GM12878 (cell line): ENCODE measurements around the gene NUMB. TPM values are rescaled to one million over a fixed set of nuclear protein-coding genes. Genes with fewer than 3 reads are reported as not detected.
A peak's percentile ranks its signal among the peaks of the same experiment; 100 is the strongest.
"Not testable (repeated sequence)": the region's sequence is repeated elsewhere in the genome, so short reads cannot be mapped to it uniquely, and the experiment has no call there.

Experiments
- ATAC-seq: fragments of 200-7000 bp; cut with Tn5 transposase; 3 replicates; pipeline ENCODE4 v1.9.1; 2020; ENCODE audit warnings: mild to moderate bottlenecking, moderate library complexity
- BruUV-seq: library from RNA; stranded (reverse); fragments of 400-500 nt; replicated peaks from 2 replicates; lab custom pipeline; 2021; lab: Mats Ljungman, UMichigan
- CTCF ChIA-PET: fragments of 300-600 bp; sonication (Branson Sonifier 250); formaldehyde crosslinking; extraction: SDS; loops from one replicate; lab custom pipeline; 2021; ENCODE audit warnings: inconsistent platforms; lab: Yijun Ruan, JAX
- POLR2A ChIA-PET: fragments of 350-600 bp; formaldehyde crosslinking; extraction: SDS; loops from one replicate; lab custom pipeline; 2021; ENCODE audit warnings: inconsistent platforms; lab: Charles Lee
- RAD21 ChIA-PET: fragments of 300-600 bp; sonication (Branson Sonifier 250); formaldehyde crosslinking; loops from one replicate; lab custom pipeline; 2023; ENCODE audit warnings: antibody characterized with exemption; ENCODE audit not compliant: unreplicated experiment; lab: Charles Lee
- SMC1A ChIA-PET: fragments of 300-600 bp; sonication (Branson Sonifier 250); formaldehyde crosslinking; loops from one replicate; lab custom pipeline; 2023; ENCODE audit not compliant: unreplicated experiment, uncharacterized antibody; lab: Charles Lee
- DNase-seq: peaks from one replicate; pipeline ENCODE4 v3.0.0-alpha.2; 2011; ENCODE audit warnings: low read depth, low spot score
- FAIRE-seq: peaks from 3 replicates; lab custom pipeline; 2011; peaks lifted over from hg19 to GRCh38; lab: Jason Lieb, UNC
- H2AFZ ChIP-seq: 2 replicates; pipeline ENCODE4 v1.6.0; 2011; ENCODE audit warnings: low read depth, low read length, control low read depth; ENCODE audit not compliant: control insufficient read depth
- H3K27ac ChIP-seq: 2 replicates; pipeline ENCODE4 v1.5.1; 2011; ENCODE audit warnings: control low read depth; ENCODE audit not compliant: control insufficient read depth, insufficient read depth
- H3K27me3 ChIP-seq, 2 experiments: replicated peaks in 1 of 2; 2 replicates each; pipeline versions ENCODE4 v1.6.0 to v1.6.1; 2011; ENCODE audit warnings: low read length in 1 of 2; ENCODE audit not compliant: control insufficient read depth in 2 of 2, insufficient read depth in 2 of 2
- H3K36me3 ChIP-seq, 2 experiments: 2 replicates each; pipeline ENCODE4 v1.5.1; 2011; ENCODE audit warnings: low read length in 1 of 2; ENCODE audit not compliant: control insufficient read depth in 2 of 2, insufficient read depth in 2 of 2
- H3K4me1 ChIP-seq: 2 replicates; pipeline ENCODE4 v1.6.1; 2011; ENCODE audit warnings: mild to moderate bottlenecking, low read length, moderate library complexity, mixed read lengths; ENCODE audit not compliant: control insufficient read depth, insufficient read depth
- H3K4me2 ChIP-seq: 2 replicates; pipeline ENCODE4 v1.6.0; 2011; ENCODE audit warnings: control low read depth; ENCODE audit not compliant: control insufficient read depth, insufficient read depth
- H3K4me3 ChIP-seq: fragments of 200-600 bp; sonication (generic); 2 replicates; pipeline ENCODE4 v1.5.1; 2016
- H3K79me2 ChIP-seq: 2 replicates; pipeline ENCODE4 v1.6.0; 2011; ENCODE audit warnings: low read length; ENCODE audit not compliant: control insufficient read depth, insufficient read depth
- H3K9ac ChIP-seq: 2 replicates; pipeline ENCODE4 v1.8.0; 2011; ENCODE audit warnings: low read length, control low read depth, mixed read lengths; ENCODE audit not compliant: control insufficient read depth, insufficient read depth
- H3K9me3 ChIP-seq: replicated peaks from 3 replicates; pipeline ENCODE4 v1.5.1; 2011; ENCODE audit warnings: mild to moderate bottlenecking, low read length; ENCODE audit not compliant: control insufficient read depth, insufficient read depth
- H4K20me1 ChIP-seq: 2 replicates; pipeline ENCODE4 v1.6.0; 2011; ENCODE audit not compliant: control insufficient read depth, insufficient read depth
- IRF4 ChIP-seq: IDR thresholded peaks from 2 replicates; pipeline ENCODE4 v1.6.1; 2011; ENCODE audit warnings: low read depth, low read length
- NR2C1 ChIP-seq: fragments of 450-650 bp; IDR thresholded peaks from 2 replicates; pipeline ENCODE4 v1.6.1; 2017; ENCODE audit warnings: antibody characterized with exemption, mild to moderate bottlenecking, moderate library complexity
- SPI1 ChIP-seq: IDR thresholded peaks from 2 replicates; pipeline ENCODE4 v1.6.1; 2011; ENCODE audit warnings: low read depth, mild to moderate bottlenecking, low read length, moderate library complexity, borderline replicate concordance; ENCODE audit not compliant: insufficient read depth
- SUPT20H ChIP-seq: IDR thresholded peaks from 2 replicates; pipeline ENCODE4 v1.6.1; 2011; ENCODE audit warnings: low read depth, mild to moderate bottlenecking, low read length, moderate library complexity, borderline replicate concordance; ENCODE audit not compliant: control insufficient read depth
- TCF12 ChIP-seq: IDR thresholded peaks from 2 replicates; pipeline ENCODE4 v1.6.1; 2011; ENCODE audit warnings: low read depth, mild to moderate bottlenecking, low read length
- WGBS: methylation state at CpG from one replicate; pipeline ENCODE4 v1.1.6; 2016; ENCODE audit warnings: low lambda C conversion rate; ENCODE audit not compliant: insufficient replicate concordance, insufficient coverage; ENCODE audit errors: missing lambda C conversion rate; 5-methylcytosine and 5-hydroxymethylcytosine counted together
- in situ Hi-C: fragments of 300-500 bp; cut with MboI; formaldehyde crosslinking; loops from 9 replicates; pipeline ENCODE4 v1.14.3; 2018; ENCODE audit warnings: mixed read lengths
- intact Hi-C: fragments of 100-400 bp; cut with micrococcal nuclease; formaldehyde crosslinking; loops from one replicate; pipeline ENCODE4 v1.14.2; 2022; ENCODE audit not compliant: unreplicated experiment
- polyA plus RNA-seq, 11 experiments: library from polyadenylated mRNA; depleted of rRNA in 4 of 11; unstranded in 6 of 11; stranded (reverse) in 5 of 11; fragments of >200 nt; fragmentation: Nextera tagmentation in 4 of 11; fragmentation: Illumina TruSeq in 1 of 11; extraction: Ambion mirVana in 4 of 11; extraction: Trizol in 1 of 11; gene quantifications; 1 replicate in 1 of 11; 2 replicates in 10 of 11; pipeline versions ENCODE4 v1.2.1 to v1.2.3, GENCODE V29; 2011 to 2016; ENCODE audit warnings: inconsistent platforms in 2 of 11, missing spikeins in 2 of 11, low read depth in 1 of 11
- total RNA-seq, 4 experiments: library from RNA; depleted of rRNA in 3 of 4; stranded (reverse); fragments of >200 nt in 3 of 4; fragmentation: Illumina TruSeq in 1 of 4; extraction: Trizol in 1 of 4; gene quantifications; 2 replicates each; pipeline versions ENCODE4 v1.2.1 to v1.2.3, GENCODE V29; 2013 to 2021

The NUMB gene
- total and polyA plus RNA-seq, 10 of the 15 experiments (the other 5 are each of a cell fraction or from before 2014, with no cell fraction given): 22.0 to 147 (median 48.9) TPM

DNA sequence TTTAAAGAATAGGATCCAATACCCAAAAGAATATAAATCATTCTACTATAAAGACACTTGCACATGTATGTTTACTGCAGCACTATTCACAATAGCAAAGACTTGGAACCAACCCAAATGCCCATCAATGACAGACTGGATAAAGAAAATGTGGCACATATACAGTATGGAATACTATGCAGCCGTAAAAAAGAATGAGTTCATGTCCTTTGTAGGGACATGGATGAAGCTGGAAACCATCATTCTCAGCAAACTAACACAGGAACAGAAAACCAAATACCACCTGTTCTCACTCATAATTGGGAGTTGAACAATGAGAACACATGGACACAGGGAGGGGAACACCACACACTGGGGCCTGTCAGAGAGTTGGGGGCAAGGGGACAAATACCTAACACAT is 149.1 kb downstream of the NUMB start:
- POLR2A ChIA-PET, H3K9ac ChIP-seq, H3K4me2 ChIP-seq, BruUV-seq, DNase-seq, H3K9me3 ChIP-seq, H3K79me2 ChIP-seq, H3K27me3 ChIP-seq, H3K27ac ChIP-seq, H4K20me1 ChIP-seq, FAIRE-seq, ATAC-seq, H2AFZ ChIP-seq, CTCF ChIA-PET, H3K36me3 ChIP-seq, intact Hi-C loops, H3K4me1 ChIP-seq, H3K4me3 ChIP-seq, in situ Hi-C loops: not testable (repeated sequence)
- RAD21 ChIA-PET: interaction anchor here (2.4 kb wide), 1 partner anchor 163 kb away, joined by 10 read pairs; no protein-coding TSS in a partner anchor
- 100% methylated on average over 1 of the region's 1 CpG for WGBS
- SMC1A ChIA-PET: interaction anchor here (2.4 kb wide), 1 partner anchor 14 kb away, joined by 6 read pairs; no protein-coding TSS in a partner anchor

DNA sequence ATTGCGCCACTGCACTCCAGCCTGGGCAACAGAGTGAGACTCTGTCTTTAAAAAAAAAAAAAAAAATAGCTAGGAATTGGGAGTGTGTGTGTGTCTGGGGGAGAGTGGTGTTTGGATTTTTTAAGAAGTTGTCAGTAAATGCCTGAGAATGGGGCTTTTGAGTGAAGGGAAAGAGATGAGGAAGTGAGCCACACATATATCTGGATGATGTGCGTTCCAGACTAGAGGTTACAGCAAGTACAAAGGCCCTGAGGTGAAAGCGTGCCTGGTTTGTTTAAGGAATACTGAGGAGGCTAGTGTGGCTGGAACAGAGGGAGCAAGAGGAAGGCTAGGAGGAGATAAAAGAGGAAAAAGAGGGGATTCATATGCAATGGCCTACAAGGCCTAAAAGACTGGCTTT is 151.1 kb downstream of the NUMB start:
- Histone ChIP-seq H2AFZ (no peak overlapping the region), H4K20me1 (no peaks in the 10 kb centered on the region), H3K4me2 (no peak overlapping the region), H3K9ac (no peak overlapping the region), H3K36me3 (no peaks in the 10 kb centered on the region; a peak in 1 of 4 replicates), H3K27ac (no peak overlapping the region), H3K79me2 (no peaks in the 10 kb centered on the region), H3K4me1 (peaks cover 19% of the 10 kb centered on the region), H3K4me3 (no peak overlapping the region)
- ChIA-PET CTCF (no interaction called here), RAD21 (interaction anchor here (1.1 to 1.2 kb wide), 2 partner anchors 11 to 22 kb away, joined by 3 to 4 read pairs; no protein-coding TSS in a partner anchor), POLR2A (interaction anchor here (0.6 to 1.2 kb wide), 2 partner anchors 12 to 37 kb away, joined by 3 read pairs; no protein-coding TSS in a partner anchor), SMC1A (interaction anchor here (0.7 to 2.5 kb wide), 4 partner anchors 12 to 46 kb away, joined by 3 to 20 read pairs (median 4); no protein-coding TSS in a partner anchor)
- in situ Hi-C loops: no loop called here
- FAIRE-seq: no peak
- 100% methylated on average over 3 of the region's 3 CpGs for WGBS
- ATAC-seq: no peak
- BruUV-seq: no TSS peak
- intact Hi-C loops: no loop called here
- no peak for DNase-seq
- no peak for TF ChIP-seq NR2C1
- no peak for TF ChIP-seq SUPT20H
- TF ChIP-seq SPI1: peak; percentile 1; the same call in 1 of the 2 replicates
- TF ChIP-seq IRF4: no peak
- TF ChIP-seq TCF12: no peak
- TF ChIP-seq, all 136 proteins: peak for 1
- Histone ChIP-seq H3K9me3 (no peaks in the 10 kb centered on the region), H3K27me3 (no peaks in the 10 kb centered on the region)
